Activated T-cell treated with anti-CD3 and anti-CD28 coated beads for 1 hour (primary cell): ENCODE data around the gene FBXL14.
A peak's percentile ranks its signal among the peaks of the same experiment; 100 is the strongest.
"Not testable (repeated sequence)": the region's sequence is repeated elsewhere in the genome, so short reads cannot be mapped to it uniquely, and the experiment has no call there.

Source experiments
- DNase-seq: peaks from one replicate; pipeline ENCODE4 v3.0.0-alpha.2; 2020; ENCODE audit warnings: low read depth

FBXL14 gene

DNA sequence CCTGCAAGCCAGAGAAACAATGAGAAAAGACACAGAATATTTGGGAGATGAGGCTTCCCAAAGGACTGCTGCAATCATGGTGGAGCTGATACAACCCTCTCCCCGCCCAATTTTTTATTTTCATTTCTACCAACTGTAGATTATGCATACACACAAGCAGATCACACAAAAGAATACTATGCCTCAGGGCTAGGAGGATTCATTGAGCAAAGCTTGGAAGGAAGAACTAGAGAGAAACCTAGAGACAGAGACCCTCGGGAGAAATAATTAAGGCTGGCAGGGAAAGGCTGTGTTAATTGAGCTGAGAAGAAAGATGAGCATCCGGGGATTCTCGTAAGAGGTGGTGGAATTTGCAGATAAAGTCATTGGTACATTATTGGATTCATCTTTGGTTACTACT is 24.8 kb upstream of the FBXL14 start:
- DNase-seq, result no peak

DNA sequence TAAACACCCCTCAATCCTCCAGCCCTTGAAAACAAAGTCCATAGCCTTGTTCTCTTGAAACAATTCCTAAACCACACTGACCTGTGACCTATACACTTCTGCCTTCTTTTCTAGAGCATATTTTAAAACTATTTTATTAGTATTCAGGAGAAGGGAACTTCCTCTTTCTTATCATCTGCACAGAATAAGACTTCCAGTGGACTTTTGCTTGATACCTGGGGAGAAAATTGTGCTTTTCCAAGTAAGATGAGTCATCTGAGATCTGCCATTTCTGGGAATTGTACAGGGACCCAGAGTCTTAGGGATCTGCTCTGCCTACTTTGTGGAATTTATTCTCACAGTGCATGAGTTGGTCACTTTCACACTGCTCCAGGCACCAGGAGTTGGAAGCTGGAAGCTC is 24.1 kb upstream of the FBXL14 start:
- no peak for DNase-seq

DNA sequence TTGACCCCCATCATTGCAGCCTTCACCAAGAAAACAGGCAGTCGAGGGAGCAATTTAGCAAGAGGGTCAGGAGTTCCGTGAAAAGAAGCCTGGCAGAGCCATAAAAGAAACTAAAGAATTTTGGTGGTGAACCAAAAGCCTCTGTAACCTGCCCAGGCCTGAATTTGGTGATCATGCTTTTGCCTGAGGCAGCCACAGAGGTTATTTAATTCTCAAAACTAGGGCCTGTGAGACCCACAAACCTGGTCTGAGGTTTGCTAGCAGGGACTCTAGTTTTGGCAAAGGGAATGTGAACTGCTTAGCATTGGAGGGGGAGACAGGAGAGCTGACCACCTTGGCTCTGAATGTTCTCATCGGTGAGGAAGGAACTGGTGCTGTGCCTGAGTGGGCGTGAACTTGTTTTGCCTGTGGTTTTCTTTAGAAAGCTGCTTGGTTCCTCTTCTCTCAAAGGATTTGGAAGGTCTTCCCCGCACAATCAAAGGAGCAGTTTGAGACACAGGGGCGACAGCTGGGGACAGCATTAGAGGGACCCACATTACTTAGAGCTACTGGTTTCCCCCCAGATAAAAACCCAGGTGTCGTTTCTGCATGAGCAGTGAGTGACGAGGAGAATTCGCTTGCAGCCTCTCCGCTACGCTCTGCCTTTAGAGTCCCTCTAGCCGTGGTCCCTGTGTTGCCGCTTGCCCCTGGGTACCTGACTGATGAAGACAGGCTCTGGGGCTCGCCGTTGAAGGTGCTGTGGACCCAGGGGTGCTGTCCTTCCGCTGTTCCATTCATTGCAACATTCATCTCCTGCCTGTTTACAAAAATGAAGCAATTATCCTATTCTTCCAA is 22.1 kb upstream of the FBXL14 start:
- DNase-seq, result no peak

DNA sequence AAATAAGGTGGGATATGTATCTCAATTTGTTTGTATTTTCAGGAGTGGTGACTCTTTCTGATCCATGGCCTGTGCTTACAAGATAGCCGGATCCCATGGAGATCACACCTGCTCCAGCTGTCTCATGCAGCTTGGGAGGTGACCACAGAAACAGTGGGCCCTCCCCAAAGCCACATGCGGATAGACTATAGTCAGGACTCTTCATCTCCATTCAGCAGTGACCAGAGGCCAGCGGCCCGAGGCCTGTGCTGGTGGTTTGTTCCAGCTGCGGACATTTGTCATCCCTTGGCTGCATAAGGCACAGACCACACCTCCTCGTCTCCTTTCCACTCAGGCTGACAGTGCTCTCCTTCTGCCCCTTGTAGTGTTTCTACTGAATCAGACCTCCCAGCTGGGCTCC is 20.0 kb upstream of the FBXL14 start:
- DNase-seq, result no peak

DNA sequence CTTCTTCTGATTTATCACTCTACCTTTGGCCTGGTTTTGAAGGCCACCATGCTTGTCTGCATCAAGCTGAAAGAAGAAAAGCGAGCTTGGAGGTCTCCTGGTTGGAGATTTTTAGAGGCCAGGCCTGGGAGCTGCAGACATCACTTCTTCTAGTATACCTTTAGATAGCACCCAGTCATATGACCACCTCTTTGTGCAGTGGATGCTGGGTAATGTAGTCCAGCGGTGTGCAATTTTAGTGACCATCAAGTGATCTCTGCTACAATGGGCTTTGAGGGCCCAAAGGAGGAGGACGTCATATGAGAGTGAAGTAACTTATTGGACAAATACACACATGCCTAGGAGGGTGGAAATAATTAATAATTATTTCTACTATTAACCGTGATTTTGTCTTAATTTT is 19.5 kb upstream of the FBXL14 start:
- no peak for DNase-seq

DNA sequence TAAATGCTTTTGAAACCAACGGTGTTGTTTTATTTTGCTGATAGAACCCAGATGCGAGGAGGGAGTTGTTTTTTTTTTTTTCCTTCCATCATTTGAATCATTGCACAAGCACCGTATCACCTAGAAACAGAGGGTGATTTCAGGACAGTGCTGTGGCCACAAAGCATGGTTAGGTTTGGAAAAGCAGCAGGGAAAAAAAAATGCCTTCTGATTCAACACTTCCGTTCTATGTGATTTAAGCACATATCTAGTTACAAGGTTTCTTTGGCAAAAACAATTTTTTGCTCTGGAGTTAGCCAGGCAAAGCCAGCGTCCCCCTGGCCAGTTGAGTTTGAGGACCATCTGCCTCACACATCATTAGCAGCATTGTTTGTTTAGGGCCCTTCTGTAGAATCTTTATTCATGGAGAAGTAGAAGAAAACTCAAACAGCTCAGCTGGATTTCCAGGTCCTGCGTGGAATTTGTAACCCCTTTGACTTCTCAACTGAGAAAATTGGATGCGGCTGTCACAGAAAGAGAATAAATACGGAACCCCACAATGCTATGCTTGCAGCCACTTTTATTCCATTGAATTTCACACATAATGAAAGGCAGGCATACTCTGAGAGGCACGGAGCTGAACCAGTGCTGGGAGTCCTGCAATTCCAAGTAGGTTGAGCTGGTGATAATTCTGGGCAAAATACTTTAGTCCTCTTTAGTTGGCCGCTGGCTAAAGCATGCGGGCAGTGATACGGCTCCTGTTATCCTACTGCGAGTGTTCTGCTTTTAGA is 17.6 kb upstream of the FBXL14 start:
- no peak for DNase-seq

DNA sequence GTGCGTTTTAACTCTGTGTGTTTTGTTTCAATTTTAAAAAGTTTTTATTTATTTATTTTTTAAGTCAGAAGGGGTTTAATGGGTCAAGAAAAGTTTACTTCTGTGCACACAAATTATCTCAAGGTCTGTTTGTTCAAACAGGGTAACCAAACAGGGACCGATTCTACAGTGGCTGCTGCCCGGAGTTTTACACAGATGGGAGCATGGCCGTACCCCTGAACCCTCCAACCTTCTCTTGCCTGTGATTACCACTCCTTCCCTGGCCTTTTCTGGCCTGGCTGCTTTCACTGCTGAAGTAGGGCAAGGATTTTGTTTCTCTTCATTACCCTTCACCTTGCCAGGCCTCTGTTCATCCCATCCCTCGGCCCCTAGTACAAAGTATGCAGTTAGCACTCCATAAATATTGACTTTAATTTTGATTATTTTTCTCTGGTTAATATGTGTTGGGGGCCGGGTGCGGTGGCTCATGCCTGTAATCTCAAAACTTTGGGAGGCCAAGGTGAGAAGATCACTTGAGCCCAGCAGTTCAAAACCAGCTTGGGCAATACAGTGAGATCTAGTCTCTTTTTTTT is 15.8 kb upstream of the FBXL14 start:
- DNase-seq, result no peak

DNA sequence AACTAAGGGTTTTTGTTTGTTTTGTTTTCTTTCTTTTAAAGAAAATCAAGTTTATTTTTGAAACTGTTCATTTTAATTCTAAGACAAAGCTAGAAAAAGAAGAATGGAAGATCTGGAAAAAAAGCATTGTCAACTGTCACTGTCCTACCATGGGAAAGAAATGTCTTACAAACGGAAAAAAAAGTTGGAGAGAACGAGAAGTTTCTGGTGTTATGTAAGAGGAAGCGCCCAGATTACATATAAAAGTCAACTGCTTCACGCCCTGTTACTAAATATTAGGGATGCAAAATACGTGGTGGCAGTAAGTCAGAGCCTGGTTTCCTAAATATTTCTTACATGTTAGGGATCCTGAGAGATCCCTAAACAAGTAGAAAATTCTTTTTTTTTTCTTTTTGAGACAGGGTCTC is 14.3 kb upstream of the FBXL14 start:
- DNase-seq, result no peak

DNA sequence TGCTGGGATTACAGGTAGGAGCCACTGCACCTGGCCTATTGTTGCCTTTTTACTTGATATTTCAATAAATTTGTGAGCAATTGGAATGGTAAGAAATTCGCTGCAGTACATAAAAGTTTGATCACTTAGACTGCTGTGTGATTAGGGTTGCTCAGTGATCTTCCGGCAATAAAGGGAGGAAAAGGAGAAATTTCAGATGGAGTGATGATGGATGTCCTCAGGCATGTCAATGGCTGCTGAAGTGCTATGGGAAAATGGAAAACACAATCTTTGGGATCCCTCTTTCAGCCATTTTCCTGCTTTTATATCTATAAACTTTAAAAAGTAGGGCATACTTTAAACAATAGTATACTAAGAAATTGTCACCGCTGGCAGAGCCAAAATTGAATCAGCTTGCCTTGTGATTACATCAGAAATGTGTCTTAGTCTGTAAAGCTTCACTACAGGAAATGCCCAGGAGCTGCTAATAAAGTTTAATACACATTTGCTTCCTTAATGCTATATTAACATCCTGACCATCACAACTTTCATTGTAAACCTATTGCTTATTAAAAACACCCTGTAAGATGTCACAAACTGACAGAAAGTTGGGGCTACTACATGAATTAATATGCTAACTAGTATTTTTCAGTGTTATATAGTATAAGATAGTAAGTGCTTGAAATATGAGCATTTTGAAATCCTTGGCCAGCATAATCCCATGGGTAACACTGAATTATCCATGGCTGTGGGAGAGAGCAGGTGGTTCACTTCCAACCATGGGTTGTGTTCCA is 13.7 kb upstream of the FBXL14 start:
- no peak for DNase-seq

DNA sequence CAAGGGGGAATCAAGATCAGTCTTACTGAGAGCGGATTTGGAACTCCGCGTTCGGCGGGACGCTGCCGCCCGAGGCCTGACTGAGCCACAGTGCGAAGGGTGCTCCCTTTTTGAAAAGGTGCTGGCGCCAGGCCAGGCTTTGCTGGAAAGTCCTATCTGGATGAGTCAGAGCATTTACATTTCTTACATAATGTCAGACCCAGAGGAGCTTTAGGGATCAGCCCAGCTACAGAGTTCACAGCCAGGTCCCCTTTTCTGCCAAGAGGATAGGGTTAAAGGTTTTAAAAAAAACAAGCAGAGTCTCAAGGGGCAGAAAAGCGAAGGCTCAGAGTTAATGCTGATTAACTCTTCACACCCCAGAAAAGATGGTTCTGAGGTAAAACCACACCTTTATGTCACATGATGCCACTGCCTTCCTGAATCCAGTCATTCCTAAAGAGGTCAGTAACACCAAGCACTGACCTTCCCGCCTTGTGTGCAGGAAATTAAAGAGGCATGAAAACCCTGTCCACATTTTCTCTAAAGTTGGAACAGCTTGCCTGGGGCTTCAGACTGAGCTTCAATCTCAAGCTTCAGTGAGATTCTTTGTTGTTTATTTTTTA is 11.7 kb upstream of the FBXL14 start:
- DNase-seq, result peak; percentile 54

DNA sequence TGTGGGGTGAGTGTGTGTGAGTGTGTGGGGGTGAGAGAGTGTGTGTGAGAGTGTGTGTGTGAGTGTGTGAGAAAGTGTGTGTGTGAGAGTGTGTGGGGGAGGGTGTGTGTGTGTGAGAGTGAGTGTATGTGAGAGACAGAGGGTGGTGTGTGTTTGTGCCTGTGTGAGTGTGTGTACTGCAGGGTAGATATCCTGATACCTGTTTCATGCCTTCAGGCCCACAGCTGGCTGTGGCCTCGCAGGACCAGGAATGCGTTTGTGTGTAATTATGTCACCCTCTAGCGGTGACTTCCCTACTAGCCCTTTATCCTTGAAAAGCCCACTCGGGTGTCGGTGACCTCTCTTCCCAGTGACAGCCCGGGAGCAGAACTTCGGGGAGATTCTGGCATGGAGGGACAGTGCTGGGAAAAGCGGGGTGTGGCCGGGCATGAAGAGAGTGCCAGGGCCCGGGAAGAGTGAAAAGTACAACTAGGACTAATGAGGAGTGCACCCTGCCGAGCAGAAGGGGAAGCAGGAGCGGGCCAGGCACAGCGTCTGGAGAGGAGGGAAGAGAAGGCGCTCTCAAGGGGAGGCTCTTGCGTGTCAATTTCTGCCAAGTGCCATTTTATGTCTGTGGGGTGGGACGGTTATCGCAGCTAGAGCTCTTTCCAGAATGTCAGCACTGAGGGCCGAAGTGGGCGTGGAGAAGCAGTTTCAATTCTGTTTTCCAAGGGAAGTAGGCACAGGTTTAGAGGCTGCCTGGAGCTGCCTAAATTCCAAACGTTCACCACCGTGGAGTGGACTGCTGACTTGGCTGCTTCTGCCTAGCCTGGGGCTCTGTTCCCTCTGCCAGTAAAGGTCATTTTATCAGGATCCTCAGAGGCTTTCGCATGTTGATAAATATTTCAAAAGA is 11.0 kb upstream of the FBXL14 start:
- DNase-seq, result peak; percentile 39

DNA sequence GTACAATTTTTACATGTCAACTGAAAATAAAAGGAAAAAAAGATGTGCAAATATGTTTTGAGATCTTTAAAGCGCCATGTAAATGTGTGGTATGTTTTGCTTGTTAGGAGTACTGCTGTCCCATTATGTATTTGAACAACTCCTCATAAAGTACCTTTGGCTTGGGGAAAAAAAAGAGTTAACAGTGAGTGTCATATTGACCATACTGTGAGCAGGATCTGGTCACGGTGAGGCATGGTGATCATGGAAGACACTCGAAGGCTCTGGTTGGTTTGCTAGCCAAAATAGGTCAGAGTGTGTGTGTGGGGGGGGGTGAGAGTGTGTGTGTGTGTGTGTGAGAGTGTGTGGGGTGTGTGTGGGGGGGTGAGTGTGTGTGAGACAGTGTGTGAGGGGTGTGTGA is 10.1 kb upstream of the FBXL14 start:
- no peak for DNase-seq

DNA sequence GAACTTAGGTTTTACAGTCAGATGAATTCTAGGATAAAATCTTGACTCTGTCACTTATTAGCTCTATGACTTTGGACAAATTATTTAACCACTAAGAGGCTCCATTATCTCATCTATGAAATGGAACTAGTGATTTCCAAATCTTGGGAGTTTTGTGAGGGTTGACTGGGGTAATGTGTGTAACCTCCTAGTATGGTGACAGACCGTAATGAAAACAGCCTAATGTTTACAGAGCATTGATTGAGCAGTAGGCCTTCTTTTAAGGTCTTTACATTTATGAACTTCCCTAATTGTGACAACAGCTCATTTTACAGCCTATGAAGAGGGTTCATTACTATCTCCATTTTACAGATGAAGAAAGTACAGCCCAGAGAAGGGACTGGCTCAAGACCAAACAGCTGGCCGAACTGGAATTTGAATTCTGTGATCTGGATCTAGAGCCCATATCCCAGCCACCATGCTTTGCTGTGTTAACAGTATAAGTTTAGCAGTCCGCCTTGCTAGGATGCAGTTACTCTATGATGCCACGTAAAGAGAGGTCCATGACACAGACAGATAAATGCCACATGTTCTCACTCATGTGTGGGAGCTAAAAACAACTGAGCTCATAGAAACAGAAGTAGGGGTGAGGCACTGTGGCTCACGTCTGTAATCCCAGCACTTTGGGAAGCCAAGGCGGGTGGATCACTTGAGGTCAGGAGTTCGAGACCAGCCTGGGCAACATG is 9.1 kb upstream of the FBXL14 start:
- no peak for DNase-seq

DNA sequence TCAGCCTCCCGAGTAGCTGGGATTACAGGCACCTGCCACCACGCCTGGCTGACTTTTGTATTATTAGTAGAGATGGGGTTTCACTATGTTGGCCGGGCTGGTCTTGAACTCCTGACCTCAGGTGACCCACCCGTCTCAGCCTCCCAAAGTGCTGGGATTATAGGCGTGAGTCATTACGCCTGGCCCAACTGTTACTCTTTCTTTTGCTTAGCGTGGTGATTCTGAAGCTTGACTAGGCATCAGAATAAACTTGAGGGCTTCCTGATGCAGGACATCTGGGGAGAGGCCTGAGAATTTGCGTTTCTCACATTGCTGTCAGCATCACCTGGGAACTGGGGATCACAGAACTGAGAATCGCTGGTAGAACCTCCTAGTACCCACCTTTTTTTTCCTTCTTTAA is 8.3 kb upstream of the FBXL14 start:
- not testable (repeated sequence) for DNase-seq

DNA sequence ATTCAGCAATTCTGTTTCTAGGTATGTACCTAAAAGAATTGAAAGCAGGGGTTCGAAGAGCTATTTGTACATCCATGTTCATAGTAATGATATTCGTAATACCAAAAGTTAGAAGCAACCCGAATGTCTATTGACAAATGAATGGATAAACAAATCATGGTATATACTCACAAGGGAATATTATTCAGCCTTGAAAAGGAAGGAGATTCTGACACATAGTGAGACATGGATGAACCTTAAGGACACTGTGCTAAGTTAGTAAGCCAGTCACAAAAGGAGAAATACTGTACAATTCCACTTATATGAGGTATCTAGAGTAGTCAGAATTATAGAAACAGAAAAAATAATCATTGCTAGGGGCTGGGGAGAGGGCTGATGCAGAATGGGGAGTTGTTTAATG is 4.4 kb upstream of the FBXL14 start:
- DNase-seq, result no peak

DNA sequence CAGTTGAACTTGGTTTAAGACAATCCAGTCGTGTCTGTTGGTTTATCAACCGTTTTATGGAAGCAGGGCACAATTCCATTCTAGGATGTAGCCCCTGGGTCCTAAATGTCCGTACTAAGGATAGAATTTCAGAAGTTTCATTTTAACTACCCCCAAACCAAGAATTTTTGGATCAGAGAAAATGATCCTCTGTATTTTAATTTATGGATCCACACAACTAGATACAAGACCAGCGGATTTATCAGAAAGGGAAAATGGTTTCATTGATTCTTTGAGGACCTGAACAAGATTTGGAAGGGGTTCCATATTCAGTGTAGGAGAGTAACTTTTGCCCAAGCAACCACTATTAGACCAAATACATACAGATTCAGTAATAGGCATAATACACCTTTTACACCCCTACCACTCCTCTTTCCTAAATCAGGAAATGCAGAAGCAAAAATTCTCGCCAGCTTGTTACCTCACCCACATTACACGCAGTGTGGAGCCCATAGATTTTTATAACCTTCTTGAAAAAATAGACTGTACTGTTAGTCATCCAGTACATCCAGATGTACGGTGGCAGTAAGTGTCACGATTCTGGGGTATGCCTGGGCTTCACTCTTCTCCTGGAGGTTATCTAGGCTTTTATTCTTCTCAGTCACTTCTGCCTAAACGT is 1.4 kb upstream of the FBXL14 start:
- DNase-seq, result no peak

DNA sequence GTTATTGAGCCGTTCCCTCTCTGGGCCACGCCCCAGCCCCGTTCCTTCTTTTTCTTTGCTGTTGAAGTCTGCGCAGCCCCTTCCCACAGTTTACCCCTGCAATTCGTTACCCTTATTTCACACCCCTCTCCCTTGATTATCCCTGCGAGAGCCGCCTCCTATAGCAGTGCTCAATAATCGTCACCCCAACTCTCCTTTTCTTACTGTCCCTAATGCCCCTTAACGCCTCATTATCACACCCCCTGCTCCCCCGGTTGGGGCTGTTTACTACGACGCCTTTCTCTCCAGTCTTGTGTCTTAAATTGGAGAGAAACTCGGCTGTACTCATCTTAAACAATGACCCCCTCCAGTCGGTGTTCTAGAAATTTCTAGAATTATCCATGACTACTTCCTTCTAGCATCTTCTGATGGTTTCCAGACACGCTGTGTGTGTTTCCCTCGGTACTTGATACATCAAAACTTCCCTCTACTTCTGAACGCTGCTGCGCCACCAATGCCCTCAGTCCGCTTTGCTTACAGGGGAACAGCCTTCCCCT is 713 bp upstream of the FBXL14 start:
- DNase-seq, result no peak

DNA sequence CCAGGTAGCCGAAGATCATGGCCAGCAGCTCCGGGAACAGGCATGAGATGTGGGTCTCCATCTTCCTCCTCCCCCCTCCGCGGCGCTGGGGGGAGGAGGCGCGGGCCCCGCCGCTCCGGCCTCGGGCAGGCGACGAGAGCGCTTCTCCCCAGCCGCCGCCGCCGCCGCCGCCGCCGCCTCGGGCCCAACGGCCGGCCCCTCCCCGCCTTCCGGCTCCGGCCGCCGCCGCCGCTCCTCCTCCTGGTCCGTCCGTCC is 448 bp downstream of the FBXL14 start:
- no peak for DNase-seq

DNA sequence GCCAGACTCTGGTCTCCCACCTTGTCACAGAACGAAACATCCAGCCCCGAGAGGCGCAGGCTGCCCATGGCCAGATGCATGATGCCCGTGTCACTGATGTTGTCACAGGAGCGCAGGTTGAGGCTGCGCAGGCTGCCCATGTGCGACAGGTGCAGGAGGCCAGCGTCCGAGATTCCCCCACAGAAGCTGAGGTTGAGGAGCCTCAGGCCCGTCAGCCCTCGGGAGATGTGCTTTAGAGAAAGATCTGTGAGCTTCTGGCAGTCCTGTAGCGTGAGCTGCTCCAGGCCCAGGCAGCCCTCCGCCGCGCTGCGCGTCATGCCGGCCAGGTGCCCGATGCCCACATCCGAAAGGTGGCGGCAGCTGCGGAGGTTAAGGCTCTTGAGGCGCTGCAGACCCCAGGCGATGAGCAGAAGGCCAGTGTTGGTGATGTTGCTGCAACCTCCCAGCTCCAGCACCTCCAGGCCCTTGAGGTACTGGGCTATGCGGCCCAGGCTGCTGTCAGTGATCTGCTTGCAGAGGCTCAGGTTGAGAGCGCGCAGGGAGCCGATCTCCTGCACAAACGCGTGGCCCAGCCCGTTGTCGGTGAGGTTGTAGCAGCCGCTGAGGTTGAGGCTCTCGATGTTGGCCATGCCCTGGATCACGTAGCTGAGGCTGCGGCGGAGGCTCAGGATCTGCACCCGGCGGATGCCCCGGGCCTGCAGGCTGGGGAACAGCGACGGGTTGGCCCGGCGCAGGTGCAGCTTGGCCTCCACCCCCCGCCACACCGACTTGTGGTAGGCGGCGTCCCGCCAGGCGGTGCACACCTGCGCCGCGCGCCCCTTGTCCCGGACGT is 991 bp downstream of the FBXL14 start:
- no peak for DNase-seq
